PFSK-1 (cell line): ENCODE data around the gene TBC1D30. TPM values are rescaled to one million over a fixed set of nuclear protein-coding genes. Genes with fewer than 3 reads are reported as not detected.

Source experiments
- FOXP2 ChIP-seq: optimal IDR thresholded peaks from 2 replicates; pipeline ENCODE3; 2011; ENCODE audit warnings: borderline replicate concordance, control low read depth, inconsistent platforms; ENCODE audit not compliant: insufficient read depth; ENCODE audit errors: extremely low read length, extremely low read depth
- POLR2AphosphoS5 ChIP-seq: IDR thresholded peaks from 2 replicates; pipeline ENCODE4 v1.6.1; 2012; ENCODE audit warnings: low read depth, mild to moderate bottlenecking, control low read depth, low read length, moderate library complexity
- REST ChIP-seq, 2 experiments: IDR thresholded peaks; 2 replicates each; pipeline versions ENCODE4 v1.6.1 to v1.8.0; 2011 to 2012; ENCODE audit warnings: low read depth in 2 of 2, low read length in 2 of 2, control low read depth in 1 of 2, inconsistent platforms in 1 of 2, mild to moderate bottlenecking in 1 of 2, moderate library complexity in 1 of 2; ENCODE audit not compliant: insufficient read depth in 1 of 2
- SIN3A ChIP-seq: IDR thresholded peaks from 2 replicates; pipeline ENCODE4 v1.6.1; 2012; ENCODE audit warnings: mild to moderate bottlenecking, low read length, moderate library complexity, borderline replicate concordance; ENCODE audit not compliant: insufficient read depth
- TAF1 ChIP-seq: IDR thresholded peaks from 2 replicates; pipeline ENCODE4 v1.6.1; 2012; ENCODE audit warnings: low read length, control low read depth, borderline replicate concordance; ENCODE audit not compliant: insufficient read depth
- polyA plus RNA-seq: library from polyadenylated mRNA; unstranded; fragments of >200 nt; gene quantifications from one replicate; pipeline ENCODE4 v1.2.1, GENCODE V29; 2012; ENCODE audit warnings: low read depth, missing spikeins; ENCODE audit not compliant: insufficient read length

Gene TBC1D30
- polyA plus RNA-seq, result 0.44 TPM

GRCh38 chr12:64824500-64825142, at the start of gene TBC1D30:
TBC1D30 (plus strand) TSS chr12:64824647; CDS start chr12:64824880, 233 bp downstream.
- TF ChIP-seq TAF1 (no peak), POLR2AphosphoS5 (no peak), SIN3A (no peak), FOXP2 (no peak), REST (IDR thresholded peaks at IDR 0.05; ENCODE audit: insufficient read depth in 1 of 2, low read depth in 2 of 2, low read length in 2 of 2) (no peak)

GRCh38 chr12:64779354-64779974, 45.0 kb upstream of the TBC1D30 start:
- TF ChIP-seq FOXP2 (no peak), POLR2AphosphoS5 (no peak), REST (IDR thresholded peaks at IDR 0.05; ENCODE audit: insufficient read depth in 1 of 2, low read depth in 2 of 2, low read length in 2 of 2) (no peak), TAF1 (no peak), SIN3A (no peak)

- TF ChIP-seq SIN3A, result no peak
- no peak for TF ChIP-seq FOXP2
- no peak for TF ChIP-seq POLR2AphosphoS5
- TF ChIP-seq TAF1, result no peak
- TF ChIP-seq REST (IDR thresholded peaks at IDR 0.05; ENCODE audit: insufficient read depth in 1 of 2, low read depth in 2 of 2, low read length in 2 of 2), result no peak
Measured at GRCh38 chr12:64780132-64780530, 44.3 kb upstream of the TBC1D30 start.

- TF ChIP-seq POLR2AphosphoS5 (no peak), SIN3A (no peak)
Measured at GRCh38 chr12:64780531-64781279, 43.7 kb upstream of the TBC1D30 start.

- TF ChIP-seq FOXP2 (no peak), SIN3A (no peak)
Measured at GRCh38 chr12:64781280-64782190, 42.9 kb upstream of the TBC1D30 start.
